GM10266 (cell line): ENCODE data around the gene MVB12B.

ENCODE experiments used
- DNase-seq: peaks from one replicate; pipeline ENCODE4 v3.0.0; 2012; ENCODE audit errors: extremely low spot score
- TF ChIP-seq, protein P1 (sequence below): IDR thresholded peaks from 2 replicates; pipeline ENCODE4 v1.5.1; 2012; ENCODE audit warnings: mild to moderate bottlenecking, low read depth; ENCODE audit not compliant: control insufficient read depth, insufficient read depth; ENCODE audit errors: missing control alignments

MVB12B gene

DNA sequence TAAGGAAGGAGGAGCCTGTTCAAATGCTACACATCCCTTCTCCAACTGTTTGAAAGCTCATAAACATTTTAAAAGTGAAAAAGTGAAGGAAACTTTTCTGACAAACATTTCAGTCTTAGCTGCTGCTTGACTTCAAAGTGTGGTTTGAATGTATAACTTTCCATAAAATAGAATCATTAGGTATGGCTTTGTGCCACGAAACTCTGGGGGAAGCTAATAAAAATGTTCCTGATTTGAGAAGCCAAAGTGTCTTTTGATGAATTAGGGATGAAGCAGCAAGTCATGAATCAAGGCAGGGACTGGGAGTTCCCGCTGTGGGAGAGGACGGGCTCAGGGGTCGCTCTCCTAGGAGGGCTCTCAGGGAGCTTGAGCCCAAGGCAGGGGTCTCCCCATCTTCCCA, 15.3 kb downstream of the MVB12B start:
- no peak for DNase-seq
- TF ChIP-seq, protein P1, sequence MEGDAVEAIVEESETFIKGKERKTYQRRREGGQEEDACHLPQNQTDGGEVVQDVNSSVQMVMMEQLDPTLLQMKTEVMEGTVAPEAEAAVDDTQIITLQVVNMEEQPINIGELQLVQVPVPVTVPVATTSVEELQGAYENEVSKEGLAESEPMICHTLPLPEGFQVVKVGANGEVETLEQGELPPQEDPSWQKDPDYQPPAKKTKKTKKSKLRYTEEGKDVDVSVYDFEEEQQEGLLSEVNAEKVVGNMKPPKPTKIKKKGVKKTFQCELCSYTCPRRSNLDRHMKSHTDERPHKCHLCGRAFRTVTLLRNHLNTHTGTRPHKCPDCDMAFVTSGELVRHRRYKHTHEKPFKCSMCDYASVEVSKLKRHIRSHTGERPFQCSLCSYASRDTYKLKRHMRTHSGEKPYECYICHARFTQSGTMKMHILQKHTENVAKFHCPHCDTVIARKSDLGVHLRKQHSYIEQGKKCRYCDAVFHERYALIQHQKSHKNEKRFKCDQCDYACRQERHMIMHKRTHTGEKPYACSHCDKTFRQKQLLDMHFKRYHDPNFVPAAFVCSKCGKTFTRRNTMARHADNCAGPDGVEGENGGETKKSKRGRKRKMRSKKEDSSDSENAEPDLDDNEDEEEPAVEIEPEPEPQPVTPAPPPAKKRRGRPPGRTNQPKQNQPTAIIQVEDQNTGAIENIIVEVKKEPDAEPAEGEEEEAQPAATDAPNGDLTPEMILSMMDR = no peak

DNA sequence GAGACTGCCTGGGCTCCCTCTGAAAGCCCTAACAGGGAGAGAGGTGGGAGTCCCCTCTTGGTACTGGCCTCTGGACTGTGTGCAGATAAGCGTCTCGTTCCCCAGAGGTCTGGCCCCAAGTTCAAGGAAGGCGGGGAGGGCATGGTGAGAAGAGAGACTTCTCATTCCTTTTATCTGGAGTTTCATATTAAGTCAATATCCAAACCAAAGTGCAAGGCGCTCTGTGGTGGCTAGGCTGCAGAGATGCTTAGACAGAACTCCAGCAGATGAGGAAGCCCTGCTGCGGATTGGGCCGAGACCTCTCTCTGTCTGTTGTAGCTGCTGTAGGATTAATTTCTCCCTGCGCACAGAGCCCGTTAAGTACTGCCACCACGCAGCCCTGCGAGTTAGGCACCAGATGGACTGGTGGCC, 16.0 kb downstream of the MVB12B start:
- no peak for DNase-seq
- TF ChIP-seq, protein P1 = no peak

DNA sequence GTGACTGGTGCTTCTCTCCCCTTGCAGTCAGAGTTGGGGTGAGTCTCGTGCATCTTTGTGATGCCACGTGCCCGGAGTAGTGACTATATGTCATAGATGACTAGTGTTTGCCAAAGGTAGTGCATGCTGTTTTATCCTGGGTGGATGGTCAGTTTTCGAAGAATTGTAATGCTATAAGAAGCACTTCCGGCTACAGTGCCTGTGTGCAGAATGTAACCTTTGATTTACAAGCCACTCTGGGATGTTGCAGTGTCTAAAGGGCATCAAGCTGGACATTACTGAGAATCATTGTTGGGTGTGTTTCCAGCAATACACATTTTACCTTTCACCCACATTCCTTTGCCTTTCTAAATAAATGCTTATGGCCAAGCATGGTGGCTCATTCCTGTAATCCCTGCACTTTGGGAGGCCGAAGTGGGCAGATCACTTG, 16.7 kb downstream of the MVB12B start:
- TF ChIP-seq, protein P1 = no peak
- no peak for DNase-seq

DNA sequence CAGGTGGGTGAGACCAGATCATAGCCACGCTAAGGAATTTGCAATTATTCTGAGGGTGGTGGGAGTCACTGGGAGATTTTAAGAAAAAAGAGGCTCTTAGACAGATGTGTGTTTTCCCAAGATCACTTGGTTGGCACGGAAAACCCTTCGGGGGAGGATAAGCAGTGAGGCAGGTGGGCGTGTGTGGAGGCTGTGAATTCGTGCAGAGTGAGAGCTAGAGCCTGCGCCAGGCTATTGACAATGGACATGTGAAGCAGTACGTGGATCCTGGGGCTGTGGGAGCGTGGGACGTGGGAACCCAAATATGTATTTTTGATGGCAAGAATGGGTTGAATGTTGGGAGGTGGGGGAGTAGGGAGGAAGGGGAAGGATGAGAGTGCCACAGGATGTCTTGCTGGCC, 19.4 kb downstream of the MVB12B start:
- DNase-seq = no peak
- TF ChIP-seq, protein P1 = no peak

DNA sequence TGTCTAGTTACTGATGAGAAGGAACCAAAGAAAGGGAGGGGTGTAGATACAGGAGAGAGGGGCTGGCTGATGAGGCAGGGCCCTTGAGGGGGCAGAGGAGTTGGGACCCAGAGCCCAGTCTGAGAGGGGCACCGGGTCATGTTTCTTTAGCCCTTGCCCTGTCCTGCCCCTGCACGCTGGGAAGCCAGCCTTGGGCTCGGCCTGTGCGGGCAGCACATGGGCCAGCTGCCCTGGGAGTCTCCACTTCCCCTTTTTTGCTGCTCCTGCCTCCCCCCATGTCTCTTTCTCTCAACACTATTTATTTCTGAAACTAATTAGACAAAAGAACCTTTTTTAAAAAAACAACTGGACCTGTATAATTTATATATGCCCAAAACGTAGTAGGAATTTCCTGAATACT, 20.5 kb downstream of the MVB12B start:
- TF ChIP-seq, protein P1 = no peak
- no peak for DNase-seq

DNA sequence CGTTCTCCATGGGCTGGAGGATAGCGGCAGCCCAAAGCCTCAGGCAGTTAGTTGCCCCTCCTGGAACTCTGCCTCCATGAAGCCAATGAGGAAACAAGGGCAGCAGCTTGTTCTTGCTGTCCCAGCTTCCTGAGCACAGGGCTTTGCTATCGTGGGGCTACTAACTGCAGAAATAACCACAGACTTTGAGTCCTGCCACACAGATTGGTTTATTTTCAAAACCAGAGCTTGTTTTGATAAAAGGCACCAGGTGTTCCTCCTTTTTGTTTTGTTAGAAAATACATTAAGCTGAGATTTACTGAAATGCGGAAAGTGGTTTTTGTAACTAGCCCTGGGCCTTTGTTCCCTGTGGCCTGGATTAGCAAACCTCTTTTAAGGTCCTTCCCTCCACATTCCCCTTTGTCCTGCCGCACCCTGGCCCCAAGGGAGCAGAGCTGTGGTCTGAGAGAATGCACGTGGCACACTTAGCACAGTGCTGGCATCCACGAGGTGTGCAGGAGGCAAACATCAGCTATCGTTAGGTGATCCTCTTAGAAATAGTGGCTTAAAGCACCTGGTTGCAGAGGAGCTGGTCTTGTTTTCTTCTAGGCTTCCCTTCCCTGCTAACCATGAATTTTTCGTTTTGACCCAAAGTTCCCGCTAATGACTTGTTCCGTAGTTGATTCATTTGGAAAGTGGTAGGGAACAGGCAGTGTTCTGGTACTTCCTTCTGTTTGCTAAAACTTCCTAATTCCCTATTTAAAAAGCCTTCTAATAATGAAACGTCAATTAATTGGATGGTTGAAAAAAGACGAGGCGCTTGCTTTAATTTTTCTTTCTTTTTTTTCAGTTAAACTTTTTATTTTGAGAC, 21.5 kb downstream of the MVB12B start:
- no peak for DNase-seq
- TF ChIP-seq, protein P1 = no peak

DNA sequence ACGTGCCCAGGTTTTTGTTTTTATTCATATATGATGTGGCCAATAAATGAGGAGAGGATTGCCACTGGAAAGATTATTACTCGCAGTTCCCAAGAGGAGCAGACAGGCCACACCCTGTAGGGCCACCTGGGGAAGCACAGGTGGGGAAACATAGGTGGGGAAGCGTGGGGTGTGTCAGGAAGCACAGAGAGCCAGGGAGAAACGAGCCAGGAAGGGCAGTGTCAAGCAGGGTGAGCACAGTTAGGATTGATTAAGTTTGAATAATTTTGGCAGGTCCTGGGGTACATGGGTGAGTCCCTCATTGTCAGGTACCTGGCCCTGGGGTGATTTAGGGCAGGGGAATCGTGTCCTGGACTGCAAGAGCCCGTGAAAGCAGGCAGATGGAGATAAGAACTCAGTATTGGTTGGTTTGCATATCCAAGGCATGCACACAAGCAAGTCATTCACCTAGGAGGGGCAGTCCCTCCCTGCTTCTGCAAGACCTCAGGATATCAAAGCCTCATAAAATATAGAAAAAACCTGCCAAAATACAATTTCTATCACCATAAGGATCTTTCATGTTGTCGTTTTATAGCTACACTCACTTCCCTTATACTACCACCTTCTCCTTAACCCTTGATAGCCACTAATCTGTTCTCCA, 22.4 kb downstream of the MVB12B start:
- TF ChIP-seq, protein P1 = no peak
- no peak for DNase-seq
